BJ (cell line): ENCODE measurements around the gene MICALL1. TPM values are rescaled to one million over a fixed set of nuclear protein-coding genes. Genes with fewer than 3 reads are reported as not detected.

ENCODE experiments used
- CTCF ChIA-PET: fragments of 350-600 bp; formaldehyde crosslinking; extraction: SDS; loops from one replicate; lab custom pipeline; 2021; ENCODE audit warnings: antibody characterized with exemption, inconsistent platforms; lab: Yijun Ruan, JAX
- POLR2A ChIA-PET: fragments of 300-600 bp; sonication (Branson Sonifier 250); formaldehyde crosslinking; extraction: SDS; loops from one replicate; lab custom pipeline; 2021; ENCODE audit warnings: antibody characterized with exemption; lab: Charles Lee
- DNase-seq: peaks from one replicate; pipeline ENCODE4 v3.0.0-alpha.2; 2011; ENCODE audit warnings: low read depth
- H3K27me3 ChIP-seq: 2 replicates; pipeline ENCODE4 v1.6.0; 2011; ENCODE audit warnings: low read length; ENCODE audit not compliant: control insufficient read depth, insufficient read depth
- H3K36me3 ChIP-seq: 2 replicates; pipeline ENCODE4 v1.5.1; 2011; ENCODE audit warnings: low read length; ENCODE audit not compliant: control insufficient read depth, insufficient read depth
- H3K4me3 ChIP-seq: 2 replicates; pipeline ENCODE4 v1.5.1; 2011; ENCODE audit warnings: low read depth, mild to moderate bottlenecking, control low read depth, low read length
- polyA plus RNA-seq: library from polyadenylated mRNA; depleted of rRNA; stranded (reverse); fragments of >200 nt; gene quantifications from 2 replicates; pipeline ENCODE4 v1.2.3, GENCODE V29; 2011
- TF ChIP-seq, protein P1 (sequence below): IDR thresholded peaks from 2 replicates; pipeline ENCODE4 v1.5.1; 2011; ENCODE audit warnings: low read depth, mild to moderate bottlenecking, control low read depth, inconsistent platforms, low read length, moderate library complexity; ENCODE audit not compliant: insufficient read depth

MICALL1 gene
- polyA plus RNA-seq, 1 experiment, result 26.5 TPM

DNA sequence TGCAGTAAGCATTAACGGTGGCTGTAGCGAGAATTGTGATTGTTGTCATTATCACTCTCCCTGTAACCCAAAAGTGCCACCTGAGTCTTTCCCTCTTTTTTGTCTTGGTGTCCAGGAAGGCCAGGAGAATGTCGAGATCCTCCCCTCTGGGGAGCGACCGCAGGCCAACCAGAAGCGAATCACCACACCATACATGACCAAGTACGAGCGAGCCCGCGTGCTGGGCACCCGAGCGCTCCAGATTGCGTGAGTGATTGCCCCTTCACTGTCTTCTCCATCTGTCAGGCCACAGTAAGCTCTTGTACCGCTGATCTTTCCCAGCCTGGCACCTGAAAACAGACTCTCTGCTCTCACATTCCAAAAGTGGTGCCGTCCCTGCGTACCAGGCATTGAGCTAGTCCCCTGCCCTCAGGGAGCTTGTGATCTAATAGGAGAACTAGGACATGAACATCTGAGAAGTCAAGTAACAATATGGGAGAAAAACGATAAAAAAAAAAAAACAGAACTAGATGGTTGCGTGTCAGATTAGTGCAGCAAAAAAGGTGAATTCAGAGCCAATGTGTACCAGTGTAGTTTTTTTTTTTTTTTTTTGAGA, 53.2 kb downstream of the MICALL1 start:
- Histone ChIP-seq H3K36me3 (peaks cover 19% of the 10 kb centered on the region), H3K4me3 (no peak overlapping the region), H3K27me3 (no peaks in the 10 kb centered on the region)
- CTCF ChIA-PET, result interaction anchor here (1.5 kb wide), 1 partner anchor 72 kb away, joined by 4 read pairs; no protein-coding TSS in a partner anchor
- POLR2A ChIA-PET, result no interaction called here
- TF ChIP-seq, protein P1, sequence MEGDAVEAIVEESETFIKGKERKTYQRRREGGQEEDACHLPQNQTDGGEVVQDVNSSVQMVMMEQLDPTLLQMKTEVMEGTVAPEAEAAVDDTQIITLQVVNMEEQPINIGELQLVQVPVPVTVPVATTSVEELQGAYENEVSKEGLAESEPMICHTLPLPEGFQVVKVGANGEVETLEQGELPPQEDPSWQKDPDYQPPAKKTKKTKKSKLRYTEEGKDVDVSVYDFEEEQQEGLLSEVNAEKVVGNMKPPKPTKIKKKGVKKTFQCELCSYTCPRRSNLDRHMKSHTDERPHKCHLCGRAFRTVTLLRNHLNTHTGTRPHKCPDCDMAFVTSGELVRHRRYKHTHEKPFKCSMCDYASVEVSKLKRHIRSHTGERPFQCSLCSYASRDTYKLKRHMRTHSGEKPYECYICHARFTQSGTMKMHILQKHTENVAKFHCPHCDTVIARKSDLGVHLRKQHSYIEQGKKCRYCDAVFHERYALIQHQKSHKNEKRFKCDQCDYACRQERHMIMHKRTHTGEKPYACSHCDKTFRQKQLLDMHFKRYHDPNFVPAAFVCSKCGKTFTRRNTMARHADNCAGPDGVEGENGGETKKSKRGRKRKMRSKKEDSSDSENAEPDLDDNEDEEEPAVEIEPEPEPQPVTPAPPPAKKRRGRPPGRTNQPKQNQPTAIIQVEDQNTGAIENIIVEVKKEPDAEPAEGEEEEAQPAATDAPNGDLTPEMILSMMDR, result no peak
- DNase-seq, result no peak

DNA sequence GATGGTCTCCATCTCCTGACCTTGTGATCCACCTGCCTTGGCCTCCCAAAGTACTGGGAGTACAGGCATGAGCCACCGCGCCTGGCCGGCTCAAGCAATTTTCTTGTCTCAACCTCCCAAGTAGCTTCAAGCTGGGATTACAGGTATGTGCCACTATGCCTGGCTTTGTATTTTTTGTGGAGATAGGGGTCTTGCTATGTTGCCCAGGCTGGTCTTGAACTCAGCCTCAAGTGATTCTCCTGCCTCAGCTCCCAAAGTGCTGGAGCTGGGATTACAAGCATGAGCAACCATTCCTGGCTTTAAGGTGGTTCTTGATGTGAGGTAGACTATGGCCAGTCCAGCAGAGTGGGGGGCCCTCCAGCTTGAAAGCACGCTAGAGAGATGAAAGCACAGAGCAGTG, 55.0 kb downstream of the MICALL1 start:
- CTCF ChIA-PET, result no interaction called here
- POLR2A ChIA-PET, result no interaction called here

DNA sequence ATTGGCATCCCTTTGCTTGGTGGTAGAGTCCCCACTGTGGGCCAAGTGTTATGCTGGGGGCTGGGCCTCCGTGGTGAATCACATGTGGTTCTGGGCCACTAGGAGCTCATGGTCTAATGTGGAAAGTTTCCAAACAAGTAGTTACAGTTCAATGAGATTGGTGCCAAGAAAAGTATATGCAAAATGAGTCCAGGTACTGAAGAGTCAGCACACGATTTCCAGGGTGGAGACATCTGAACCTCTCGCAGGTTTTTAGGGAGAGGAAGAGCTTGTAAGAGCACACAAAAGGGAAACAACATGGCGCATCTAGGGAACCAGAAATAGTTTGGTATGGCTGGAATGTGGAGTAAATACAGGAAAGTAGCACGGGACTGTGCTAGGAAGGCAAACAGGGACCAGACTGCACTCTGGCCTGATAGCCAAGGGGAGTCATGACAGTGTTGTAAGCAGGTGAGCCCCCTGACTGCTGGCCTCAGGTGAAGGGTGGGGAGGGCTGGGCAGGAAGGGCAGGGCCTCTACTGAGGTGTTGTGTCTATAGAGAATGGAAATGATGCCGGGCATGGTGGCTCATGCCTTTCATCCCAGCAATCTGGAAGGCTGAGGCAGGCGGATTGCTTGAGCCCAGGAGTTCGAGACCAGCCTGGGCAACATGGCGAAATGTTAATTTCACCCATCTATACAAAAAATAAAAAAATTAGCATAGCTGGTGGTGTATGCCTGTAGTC, 60.0 kb downstream of the MICALL1 start:
- TF ChIP-seq, protein P1, result no peak
- H3K4me3 ChIP-seq, result no peak overlapping the region
- no peak for DNase-seq
- ChIA-PET CTCF (interaction anchor here (0.7 to 8.5 kb wide), 26 partner anchors 9 to 151 kb away, joined by 3 to 82 read pairs (median 4); partner anchors contain the start of genes C22orf23 and POLR2F), POLR2A (no interaction called here)
- H3K27me3 ChIP-seq, result no peaks in the 10 kb centered on the region
- H3K36me3 ChIP-seq, result peaks cover 15% of the 10 kb centered on the region

More for the DNA sequence above, 55.0 kb downstream of the MICALL1 start:
- no peak overlapping the region for H3K4me3 ChIP-seq
- no peak for DNase-seq
- TF ChIP-seq, protein P1, result no peak
- no peaks in the 10 kb centered on the region for H3K27me3 ChIP-seq
- H3K36me3 ChIP-seq, result peaks cover 20% of the 10 kb centered on the region

DNA sequence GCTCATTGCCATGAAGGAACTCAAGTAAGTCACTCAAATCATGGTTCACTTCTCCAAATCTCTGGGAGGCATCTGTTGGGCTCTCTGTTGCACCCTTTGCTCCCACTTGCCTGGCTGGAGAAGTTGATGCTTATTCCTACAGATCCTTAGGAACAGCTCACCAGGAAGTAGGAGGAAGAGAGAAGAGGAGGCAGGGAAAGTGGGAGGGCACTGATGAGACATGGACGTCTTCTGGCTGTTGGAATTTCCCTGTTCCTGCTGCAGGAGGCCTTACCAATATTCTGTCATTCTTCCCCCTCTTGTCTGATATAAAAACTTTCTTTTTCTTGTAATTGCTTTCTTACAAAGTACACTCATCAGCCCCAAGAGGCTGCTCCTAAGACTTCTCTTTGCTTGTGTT, 61.0 kb downstream of the MICALL1 start:
- H3K27me3 ChIP-seq, result no peaks in the 10 kb centered on the region
- DNase-seq, result no peak
- peaks cover 10% of the 10 kb centered on the region for H3K36me3 ChIP-seq
- ChIA-PET POLR2A (no interaction called here), CTCF (interaction anchor here (1.6 to 8.5 kb wide), 6 partner anchors 10 to 152 kb away, joined by 5 to 82 read pairs (median 11); no protein-coding TSS in a partner anchor)
- TF ChIP-seq, protein P1, result no peak
- H3K4me3 ChIP-seq, result no peak overlapping the region
